DND-41 (cell line): ENCODE measurements around the gene CAND1.

Source experiments
- ATAC-seq: fragments of 200-7000 bp; cut with Tn5 transposase; 3 replicates; pipeline ENCODE4 v1.9.1; 2021; ENCODE audit warnings: low read depth; ENCODE audit not compliant: insufficient read depth
- DNase-seq: peaks from one replicate; pipeline ENCODE4 v3.0.0-alpha.2; 2020
- H2AFZ ChIP-seq: 2 replicates; pipeline ENCODE4 v1.6.0; 2012; ENCODE audit warnings: low read depth, low read length
- H3K27ac ChIP-seq: 2 replicates; pipeline ENCODE4 v1.5.1; 2012; ENCODE audit warnings: low read length, inconsistent platforms
- H3K27me3 ChIP-seq: fragments of 200-600 bp; sonication (generic); 2 replicates; pipeline ENCODE4 v1.6.0; 2012; ENCODE audit warnings: low read length, mild to moderate bottlenecking, inconsistent platforms; ENCODE audit not compliant: insufficient read depth, poor library complexity
- H3K36me3 ChIP-seq: 2 replicates; pipeline ENCODE4 v1.5.1; 2012; ENCODE audit warnings: low read length, inconsistent platforms; ENCODE audit not compliant: insufficient read depth
- H3K4me1 ChIP-seq: 2 replicates; pipeline ENCODE4 v1.5.1; 2012; ENCODE audit warnings: mild to moderate bottlenecking, low read length; ENCODE audit not compliant: insufficient read depth
- H3K4me2 ChIP-seq: 2 replicates; pipeline ENCODE4 v1.6.0; 2012; ENCODE audit warnings: mild to moderate bottlenecking, moderate library complexity, low read length, inconsistent platforms; ENCODE audit not compliant: insufficient read depth
- H3K4me3 ChIP-seq, 2 experiments: fragments of 200-600 bp in 1 of 2; shearing (Covaris generic) in 1 of 2; 2 replicates each; pipeline ENCODE4 v1.5.1; 2012 to 2016; ENCODE audit warnings: inconsistent platforms in 2 of 2, low read length in 2 of 2, mild to moderate bottlenecking in 2 of 2, low read depth in 1 of 2, moderate library complexity in 1 of 2
- H3K79me2 ChIP-seq: 2 replicates; pipeline ENCODE4 v1.6.0; 2012; ENCODE audit warnings: low read length, inconsistent platforms; ENCODE audit not compliant: insufficient read depth
- H3K9ac ChIP-seq: 2 replicates; pipeline ENCODE4 v1.6.0; 2012; ENCODE audit warnings: low read depth, mild to moderate bottlenecking, inconsistent platforms, low read length, moderate library complexity
- H3K9me3 ChIP-seq: 2 replicates; pipeline ENCODE4 v1.5.1; 2012; ENCODE audit warnings: low read length, moderate library complexity, mild to moderate bottlenecking, inconsistent platforms; ENCODE audit not compliant: insufficient read depth, severe bottlenecking
- H4K20me1 ChIP-seq: 2 replicates; pipeline ENCODE4 v1.6.0; 2012; ENCODE audit warnings: low read length; ENCODE audit not compliant: insufficient read depth
- EZH2 ChIP-seq: IDR thresholded peaks from 3 replicates; pipeline ENCODE4 v1.6.1; 2012; ENCODE audit warnings: borderline replicate concordance, low read depth, mild to moderate bottlenecking, moderate library complexity, low read length, inconsistent platforms; ENCODE audit not compliant: severe bottlenecking
- TF ChIP-seq, protein P1 (sequence below): IDR thresholded peaks from 2 replicates; pipeline ENCODE4 v1.5.1; 2012; ENCODE audit warnings: borderline replicate concordance, low read length, moderate library complexity, mild to moderate bottlenecking; ENCODE audit not compliant: poor library complexity, severe bottlenecking; ENCODE audit errors: extremely low read depth

The CAND1 gene

DNA sequence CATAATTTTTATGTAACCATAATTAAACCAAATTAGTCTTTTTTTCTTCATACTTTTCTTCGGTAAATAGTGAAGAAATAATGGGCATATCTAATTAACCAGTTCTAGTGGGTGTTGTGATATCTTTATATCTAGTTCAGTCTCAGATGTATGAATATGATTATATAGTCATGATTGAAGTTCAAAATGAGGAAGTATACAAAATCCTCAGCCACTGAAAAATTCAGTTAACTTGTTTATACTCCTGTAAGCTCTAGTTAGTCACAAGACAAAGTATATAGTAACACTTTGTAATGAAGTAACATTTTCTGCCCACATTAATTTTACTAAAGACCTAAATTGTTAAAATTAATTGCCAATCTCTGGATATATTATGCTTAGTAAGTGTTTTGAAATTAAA lies 46.5 kb downstream of the CAND1 start:
- H3K4me3 ChIP-seq: no peak overlapping the region
- H3K4me1 ChIP-seq: no peaks in the 10 kb centered on the region
- no peaks in the 10 kb centered on the region for H3K79me2 ChIP-seq
- no peak overlapping the region for H3K9ac ChIP-seq
- no peaks in the 10 kb centered on the region for H3K9me3 ChIP-seq
- no peak overlapping the region for H3K4me2 ChIP-seq
- H4K20me1 ChIP-seq: no peaks in the 10 kb centered on the region
- no peaks in the 10 kb centered on the region for H3K27me3 ChIP-seq
- no peak overlapping the region for H3K27ac ChIP-seq
- TF ChIP-seq, protein P1, sequence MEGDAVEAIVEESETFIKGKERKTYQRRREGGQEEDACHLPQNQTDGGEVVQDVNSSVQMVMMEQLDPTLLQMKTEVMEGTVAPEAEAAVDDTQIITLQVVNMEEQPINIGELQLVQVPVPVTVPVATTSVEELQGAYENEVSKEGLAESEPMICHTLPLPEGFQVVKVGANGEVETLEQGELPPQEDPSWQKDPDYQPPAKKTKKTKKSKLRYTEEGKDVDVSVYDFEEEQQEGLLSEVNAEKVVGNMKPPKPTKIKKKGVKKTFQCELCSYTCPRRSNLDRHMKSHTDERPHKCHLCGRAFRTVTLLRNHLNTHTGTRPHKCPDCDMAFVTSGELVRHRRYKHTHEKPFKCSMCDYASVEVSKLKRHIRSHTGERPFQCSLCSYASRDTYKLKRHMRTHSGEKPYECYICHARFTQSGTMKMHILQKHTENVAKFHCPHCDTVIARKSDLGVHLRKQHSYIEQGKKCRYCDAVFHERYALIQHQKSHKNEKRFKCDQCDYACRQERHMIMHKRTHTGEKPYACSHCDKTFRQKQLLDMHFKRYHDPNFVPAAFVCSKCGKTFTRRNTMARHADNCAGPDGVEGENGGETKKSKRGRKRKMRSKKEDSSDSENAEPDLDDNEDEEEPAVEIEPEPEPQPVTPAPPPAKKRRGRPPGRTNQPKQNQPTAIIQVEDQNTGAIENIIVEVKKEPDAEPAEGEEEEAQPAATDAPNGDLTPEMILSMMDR: no peak
- DNase-seq (no peak), ATAC-seq (no peak)
- peaks cover 77% of the 10 kb centered on the region for H3K36me3 ChIP-seq
- no peak overlapping the region for H2AFZ ChIP-seq

DNA sequence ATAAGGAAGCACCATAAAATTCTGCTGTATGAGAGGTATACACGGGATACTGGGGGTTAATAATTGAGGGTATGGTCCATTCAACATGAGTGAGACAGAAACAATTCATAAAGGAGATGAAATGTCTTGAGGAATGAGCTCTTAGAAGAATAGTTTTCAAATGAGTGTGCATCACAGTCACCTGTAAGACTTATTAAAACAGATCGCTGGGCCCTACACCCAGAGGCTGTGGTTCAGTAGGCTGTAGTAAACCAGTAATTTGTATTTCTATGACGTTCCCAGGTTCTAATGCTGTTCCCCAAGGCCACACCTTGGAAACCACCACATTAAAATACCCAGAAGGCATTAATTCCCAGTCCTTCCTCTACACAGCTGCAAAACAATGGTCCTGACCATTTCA lies 49.6 kb downstream of the CAND1 start:
- peaks cover 45% of the 10 kb centered on the region for H3K36me3 ChIP-seq
- TF ChIP-seq, protein P1: no peak
- no peak for TF ChIP-seq EZH2
- no peak overlapping the region for H3K4me3 ChIP-seq
- no peaks in the 10 kb centered on the region for H4K20me1 ChIP-seq
- no peak overlapping the region for H3K9ac ChIP-seq
- H2AFZ ChIP-seq: no peak overlapping the region
- H3K27me3 ChIP-seq: no peaks in the 10 kb centered on the region
- H3K27ac ChIP-seq: no peak overlapping the region
- H3K4me1 ChIP-seq: no peaks in the 10 kb centered on the region
- DNase-seq (no peak), ATAC-seq (no peak)
- no peak overlapping the region for H3K4me2 ChIP-seq
- no peaks in the 10 kb centered on the region for H3K79me2 ChIP-seq
- H3K9me3 ChIP-seq: no peaks in the 10 kb centered on the region

DNA sequence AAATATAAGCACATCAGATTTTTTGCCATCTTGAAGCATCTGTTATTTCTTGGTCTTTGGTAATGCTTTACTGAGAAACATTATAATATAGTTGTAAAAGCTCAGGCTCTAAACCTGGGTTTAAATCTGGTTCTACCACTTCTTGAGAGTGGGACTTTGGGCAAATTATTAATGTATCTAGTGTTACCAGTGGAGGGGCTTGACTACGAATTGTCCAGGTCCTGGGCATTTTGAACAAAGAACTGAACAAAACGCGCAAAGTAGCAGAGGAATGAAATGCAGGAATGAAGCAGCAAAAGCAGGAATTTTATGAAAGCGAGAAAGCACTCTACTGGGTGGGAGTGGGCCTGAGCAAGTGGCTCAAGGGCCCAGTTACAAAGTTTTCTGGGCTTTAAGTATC lies 50.8 kb downstream of the CAND1 start:
- no peak for DNase-seq
- no peak for ATAC-seq
- H3K27ac ChIP-seq: no peak overlapping the region
- H3K9ac ChIP-seq: no peak overlapping the region
- H3K36me3 ChIP-seq: peaks cover 34% of the 10 kb centered on the region
- H3K4me3 ChIP-seq: no peak overlapping the region
- no peaks in the 10 kb centered on the region for H3K79me2 ChIP-seq
- no peak overlapping the region for H3K4me2 ChIP-seq
- H3K27me3 ChIP-seq: no peaks in the 10 kb centered on the region
- no peak overlapping the region for H2AFZ ChIP-seq
- no peaks in the 10 kb centered on the region for H4K20me1 ChIP-seq
- TF ChIP-seq, protein P1: no peak
- no peak for TF ChIP-seq EZH2
- no peaks in the 10 kb centered on the region for H3K4me1 ChIP-seq
- no peaks in the 10 kb centered on the region for H3K9me3 ChIP-seq
